HG03439 (cell line): ENCODE measurements around the gene NAGA.

ENCODE experiments used
- ATAC-seq: cut with Tn5 transposase; IDR thresholded peaks from one replicate; pipeline ENCODE4 v1.9.1; 2021; ENCODE audit warnings: mild to moderate bottlenecking, moderate library complexity; ENCODE audit not compliant: unreplicated experiment

The NAGA gene

DNA sequence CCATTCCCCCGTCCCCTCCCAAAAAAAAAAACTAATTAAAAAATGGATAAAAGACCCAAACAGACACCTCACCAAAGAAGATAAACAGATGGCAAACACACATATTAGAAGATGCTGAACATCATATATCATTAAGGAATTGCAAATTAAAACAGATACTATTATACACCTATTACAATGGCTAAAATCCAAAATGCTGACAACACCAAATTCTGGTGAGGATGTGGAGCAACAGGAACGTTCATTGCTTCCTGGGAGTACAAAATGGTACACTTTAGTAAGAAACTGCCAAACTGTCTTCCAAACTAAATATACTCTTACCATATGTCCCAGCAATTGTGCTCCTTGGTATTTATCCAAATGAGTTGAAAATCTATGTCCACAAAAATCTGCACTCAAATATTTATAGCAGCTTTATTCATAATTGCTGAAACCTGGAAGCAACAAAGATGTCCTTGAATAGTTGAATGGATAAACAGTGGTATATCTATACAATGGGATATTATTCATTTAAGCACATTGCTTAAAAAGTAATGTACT, 19.9 kb downstream of the NAGA start:
- ATAC-seq: no peak

DNA sequence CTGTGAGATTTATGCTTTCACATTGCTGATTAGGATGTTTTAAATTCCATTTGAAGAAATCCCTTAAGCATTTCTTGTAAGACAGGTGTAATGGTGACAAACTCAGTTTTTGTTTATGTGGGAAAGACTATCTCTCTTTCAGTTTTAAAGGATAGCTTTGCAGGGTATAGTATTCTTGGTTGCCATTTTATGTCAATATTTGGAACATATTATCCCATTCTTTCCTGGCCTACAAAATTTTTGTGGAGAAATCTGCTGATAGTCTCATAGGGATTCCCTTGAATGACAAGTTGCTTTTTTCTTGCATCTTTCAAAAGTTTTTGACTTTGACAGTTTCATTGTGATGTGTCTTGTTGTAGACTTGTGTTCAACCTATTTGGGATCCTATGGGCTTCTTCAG, 28.8 kb downstream of the NAGA start:
- ATAC-seq: no peak

DNA sequence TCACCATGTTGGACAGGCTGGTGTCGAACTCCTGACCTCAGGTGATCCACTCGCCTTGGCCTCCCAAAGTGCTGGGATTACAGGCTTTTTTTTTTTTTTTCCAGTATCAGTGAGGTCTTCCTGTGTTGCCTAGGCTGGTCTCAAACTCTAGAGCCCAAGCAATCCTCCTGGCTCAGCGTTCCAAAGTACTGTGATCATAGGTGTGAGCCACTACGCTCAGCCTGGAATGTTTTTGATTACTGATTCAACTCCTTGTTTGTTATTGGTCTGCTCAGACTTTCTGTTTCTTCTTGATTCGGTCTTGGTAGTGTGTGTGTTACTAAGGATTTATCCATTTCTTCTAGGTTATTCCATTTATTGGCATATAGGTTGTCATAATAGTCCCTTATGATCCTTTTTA, 31.3 kb downstream of the NAGA start:
- ATAC-seq: no peak

DNA sequence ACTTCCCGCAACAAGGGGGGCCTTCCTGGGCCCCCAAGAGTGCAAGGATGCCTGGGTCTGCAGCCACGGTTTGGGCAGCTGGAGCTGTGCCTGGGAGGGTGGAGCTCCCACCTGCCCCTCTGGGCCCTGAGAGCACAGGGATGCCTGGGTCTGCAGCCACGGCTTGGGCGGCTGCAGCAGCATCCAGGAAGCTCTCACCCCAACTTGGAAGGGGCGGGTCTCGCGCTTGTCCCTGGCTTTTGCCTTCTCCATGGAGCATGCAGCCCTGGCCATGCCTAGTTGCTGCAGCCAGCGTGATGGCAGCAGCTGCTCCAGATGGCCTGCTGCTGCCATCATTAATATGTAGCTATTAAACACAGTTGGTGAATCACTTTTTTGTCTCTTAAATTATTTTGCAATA, 35.4 kb downstream of the NAGA start:
- ATAC-seq: no peak

DNA sequence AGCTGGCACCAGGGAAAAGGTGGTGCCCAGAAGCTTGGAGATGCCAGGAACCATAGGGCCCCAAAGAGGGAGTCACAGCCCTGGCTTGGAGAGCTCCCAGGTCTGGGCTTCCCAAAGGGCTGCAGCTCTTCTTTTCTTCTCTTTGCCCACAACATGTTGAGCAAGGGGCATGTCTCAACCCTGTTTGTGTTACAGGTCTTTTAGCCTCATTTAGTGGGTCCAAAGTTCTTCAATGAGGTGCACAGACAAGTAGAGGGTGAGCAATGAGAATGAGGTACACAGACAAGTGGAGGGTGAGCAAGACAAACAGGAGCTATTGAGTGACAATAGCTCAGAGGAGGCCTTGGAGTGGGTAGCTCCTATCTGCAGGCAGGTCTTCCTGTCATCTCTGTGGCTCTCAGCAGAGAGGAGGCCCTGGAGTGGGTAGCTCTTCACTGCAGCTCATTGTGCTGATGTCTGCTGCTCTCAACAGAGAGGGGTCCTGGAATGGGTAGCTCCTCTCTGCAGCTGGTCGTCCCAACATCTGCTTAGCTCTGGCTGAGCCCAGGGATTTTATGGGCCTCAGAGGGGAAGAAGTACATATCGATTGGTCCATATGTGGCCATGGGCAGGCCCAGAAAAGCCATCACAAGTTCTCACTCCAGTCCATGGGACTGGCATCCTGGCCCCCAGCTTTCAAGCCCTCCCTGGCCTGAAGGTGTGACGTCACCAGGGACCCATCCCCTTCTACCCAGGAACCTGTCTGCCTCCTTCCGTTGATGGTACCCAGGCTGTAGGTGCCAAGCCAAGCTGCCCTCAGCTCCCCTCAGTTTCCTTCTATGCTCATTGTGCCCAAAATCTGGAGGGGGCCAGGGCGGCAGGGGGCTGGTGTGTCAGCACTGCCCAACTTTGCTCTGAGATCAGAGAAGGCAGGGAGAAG, 37.1 kb downstream of the NAGA start:
- no peak for ATAC-seq

DNA sequence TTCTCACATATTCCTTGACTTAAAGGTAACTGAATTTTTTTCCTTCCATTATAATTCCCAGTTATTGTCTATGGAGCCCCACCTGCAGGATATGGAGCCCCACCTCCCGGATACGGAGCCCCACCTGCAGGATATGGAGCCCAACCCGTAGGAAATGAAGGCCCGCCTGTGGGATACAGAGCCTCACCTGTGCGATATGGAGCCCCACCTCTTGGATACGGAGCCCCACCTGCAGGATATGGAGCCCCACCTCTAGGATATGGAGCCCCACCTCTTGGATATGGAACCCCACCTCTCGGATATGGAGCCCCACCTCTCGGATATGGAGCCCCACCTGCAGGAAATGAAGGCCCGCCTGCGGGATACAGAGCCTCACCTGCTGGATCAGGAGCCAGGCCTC, 43.9 kb downstream of the NAGA start:
- no peak for ATAC-seq

DNA sequence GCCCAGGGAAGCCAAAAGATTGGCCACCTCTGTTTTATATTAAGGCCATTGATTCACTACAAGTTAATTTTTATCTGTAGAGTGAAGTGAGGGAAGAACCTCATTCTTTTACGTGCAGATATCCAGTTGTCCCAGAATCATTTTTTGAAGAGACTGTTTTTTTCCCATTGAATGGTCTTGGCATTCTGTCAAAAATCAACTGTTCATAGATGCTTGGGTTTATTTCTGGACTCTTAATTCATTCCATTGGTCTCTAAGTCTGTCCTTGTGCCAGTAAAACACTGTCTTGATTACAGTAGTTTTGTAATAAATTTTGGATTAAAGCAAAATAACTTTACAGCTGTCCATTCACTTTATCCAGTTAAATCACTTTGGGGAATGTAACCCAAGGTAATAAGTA, 45.2 kb downstream of the NAGA start:
- no peak for ATAC-seq

DNA sequence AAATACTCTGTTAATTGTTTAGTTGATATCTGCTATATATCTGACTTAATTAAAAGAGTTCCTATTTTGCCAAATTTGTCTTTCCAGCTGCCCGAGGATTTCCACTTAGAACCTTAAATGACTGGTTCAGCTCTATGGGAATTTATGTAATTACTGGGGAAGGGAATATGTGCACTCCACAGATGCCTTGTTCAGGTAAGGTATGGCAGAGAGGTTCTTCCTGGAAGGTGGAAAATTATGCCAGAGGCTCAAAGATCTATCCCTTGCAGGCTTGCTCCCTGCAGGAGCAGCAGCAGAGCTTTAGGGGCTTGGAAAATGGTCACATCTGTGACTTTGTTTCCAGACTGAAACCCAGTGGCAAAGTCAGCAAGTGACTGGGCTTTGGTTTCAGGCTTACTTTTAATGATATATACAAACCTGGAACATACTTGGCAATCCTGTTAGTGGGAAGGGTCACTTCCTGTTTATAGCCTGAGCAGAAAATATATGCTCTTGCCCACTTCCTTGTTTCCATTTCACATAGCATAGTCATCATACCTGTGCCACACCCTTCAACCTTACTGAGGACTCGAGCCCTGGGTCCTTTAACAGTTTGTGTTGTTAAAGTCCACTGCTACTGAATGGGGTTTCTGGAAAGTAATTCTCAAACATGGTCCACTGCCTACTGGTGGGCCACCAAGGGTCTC, 48.3 kb downstream of the NAGA start:
- ATAC-seq: no peak

DNA sequence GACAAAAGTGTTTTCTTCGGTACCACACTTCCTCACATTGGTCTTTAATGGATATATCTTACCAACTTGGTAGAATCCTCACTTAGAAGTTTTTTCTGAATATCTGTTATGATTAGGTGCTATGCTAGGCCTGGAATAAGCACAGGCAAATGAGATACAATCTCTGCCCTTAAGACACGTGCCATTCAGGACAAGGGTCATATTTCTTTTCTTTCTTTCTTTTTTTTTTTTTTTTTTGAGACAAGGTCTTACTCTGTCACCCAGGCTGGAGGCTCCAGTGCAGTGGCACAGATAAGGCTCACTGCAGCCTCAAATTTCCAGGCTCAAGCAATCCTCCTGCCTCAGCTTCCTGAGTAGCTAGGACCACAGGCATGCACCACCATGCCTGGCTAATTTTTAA, 49.0 kb downstream of the NAGA start:
- no peak for ATAC-seq

DNA sequence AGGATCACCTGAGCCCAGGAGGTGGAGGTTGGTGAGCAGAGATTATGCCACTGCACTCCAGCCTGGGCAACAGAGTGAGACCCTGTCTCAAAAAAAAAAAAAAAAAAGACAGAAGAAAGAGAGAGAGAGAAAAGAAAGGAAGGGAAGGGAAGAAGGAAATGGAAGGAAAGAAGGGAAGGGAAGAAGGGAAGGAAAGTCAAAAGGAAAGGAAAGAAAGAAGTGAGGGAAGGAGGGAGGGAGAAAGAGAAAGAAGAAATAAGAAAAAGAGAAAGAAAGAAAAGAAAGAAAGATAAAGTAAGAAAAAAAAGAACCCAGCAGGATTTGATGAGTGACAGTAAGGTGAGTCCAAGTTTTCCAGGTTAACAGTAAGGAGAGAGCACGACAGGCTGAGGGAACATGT, 52.4 kb downstream of the NAGA start:
- ATAC-seq: no peak

DNA sequence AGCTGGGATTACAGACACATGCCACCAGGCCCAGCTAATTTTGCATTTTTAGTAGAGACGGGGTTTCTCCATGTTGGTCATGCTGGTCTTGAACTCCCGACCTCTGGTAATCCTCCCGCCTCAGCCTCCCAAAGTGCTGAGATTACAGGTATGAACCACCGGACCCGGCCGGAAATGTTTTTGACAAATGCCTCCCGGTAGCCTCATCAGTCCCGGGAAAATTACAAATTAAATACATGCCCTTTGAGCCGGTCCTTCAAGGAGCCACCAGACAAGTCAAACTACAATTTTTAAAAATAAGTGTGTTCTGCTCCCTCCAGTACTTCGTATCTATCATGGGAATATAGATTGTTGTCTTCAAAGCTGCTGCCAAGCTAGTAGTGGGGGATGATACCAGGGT, 54.5 kb downstream of the NAGA start:
- no peak for ATAC-seq

DNA sequence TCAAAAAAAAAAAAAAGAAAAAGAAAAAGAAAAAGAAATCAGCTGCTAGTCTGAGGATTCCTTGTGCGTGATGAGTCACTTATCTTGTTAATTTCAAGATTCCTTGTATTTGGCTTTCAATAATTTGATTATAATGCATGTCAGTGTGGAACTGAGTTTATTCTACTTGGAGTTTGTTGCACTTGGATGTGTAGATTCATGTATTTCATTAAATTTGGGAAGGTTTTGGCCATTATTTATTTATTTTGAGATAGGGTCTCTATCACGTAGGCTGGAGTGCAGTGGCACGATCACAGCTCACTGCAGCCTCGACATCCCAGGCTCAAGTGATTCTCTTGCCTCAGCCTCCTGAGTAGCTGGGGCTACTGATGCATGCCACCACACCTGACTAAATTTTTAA, 57.2 kb downstream of the NAGA start:
- no peak for ATAC-seq

DNA sequence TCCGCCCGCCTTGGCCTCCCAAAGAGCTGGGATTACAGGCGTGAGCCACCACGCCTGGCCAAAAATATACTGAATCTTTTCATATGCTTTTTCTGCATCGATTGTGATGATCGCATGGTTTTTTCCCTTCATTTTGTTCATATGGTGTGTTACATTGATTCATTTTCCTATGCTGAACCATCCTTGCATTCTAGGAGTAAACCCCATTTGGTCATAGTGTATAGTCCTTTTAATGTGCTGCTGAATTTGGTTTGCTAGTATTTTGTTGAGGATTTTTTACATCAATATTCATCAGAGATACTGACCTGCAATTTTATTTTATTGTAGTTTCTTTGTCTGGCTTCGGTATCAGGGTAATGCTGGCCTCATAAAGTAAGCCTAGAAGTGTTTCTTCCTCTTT, 59.8 kb downstream of the NAGA start:
- no peak for ATAC-seq
